OCI-LY7 (cell line): ENCODE data around the gene FGGY.

Experiments used
- CTCF ChIP-seq: fragments of 200-600 bp; sonication (generic); conservative IDR thresholded peaks from 2 replicates; pipeline ENCODE4 v1.5.1; 2014; ENCODE audit warnings: mild to moderate bottlenecking, antibody characterized with exemption, low read length, moderate library complexity, mixed read lengths
- EZH2phosphoT487 ChIP-seq: fragments of 200-600 bp; sonication (generic); IDR thresholded peaks from 2 replicates; pipeline ENCODE4 v1.6.1; 2018; ENCODE audit warnings: low read depth, borderline replicate concordance, mild to moderate bottlenecking, mixed run types, antibody characterized with exemption, low read length, moderate library complexity, mixed read lengths

GRCh38 chr1:59686574-59686973 is 389.7 kb downstream of the FGGY start:
- TF ChIP-seq CTCF: no peak
- TF ChIP-seq EZH2phosphoT487: no peak
